Measurements from ENCODE around the gene EIF6.

DNA sequence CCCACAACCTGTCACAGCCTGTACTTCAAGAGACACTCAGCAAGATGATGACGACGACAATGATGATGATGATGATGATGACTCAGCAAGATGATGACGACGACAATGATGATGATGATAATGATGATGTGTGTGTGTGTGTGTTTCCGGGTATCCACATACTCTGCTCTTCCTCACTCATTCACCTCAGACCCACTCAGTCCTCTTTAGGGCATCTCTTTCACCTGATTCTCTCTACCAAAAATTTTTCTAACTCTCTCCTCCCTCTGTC, 1.2 kb upstream of the EIF6 start:
- TF ChIP-seq GATA3 (IDR thresholded peaks at IDR 0.05; ENCODE audit: low read depth, low read length) (no peak), GATA2 (IDR thresholded peaks at IDR 0.05; ENCODE audit: low read depth, low read length) (no peak)

All from SH-SY5Y (cell line).